PC-9 (cell line): ENCODE measurements around the gene SNF8.

Experiments
- CTCF ChIP-seq: fragments of 200-600 bp; sonication (generic); conservative IDR thresholded peaks from 2 replicates; pipeline ENCODE4 v1.6.1; 2017; ENCODE audit warnings: mixed run types, antibody characterized with exemption, mild to moderate bottlenecking, moderate library complexity
- EZH2 ChIP-seq: fragments of 200-600 bp; sonication (generic); IDR thresholded peaks from 2 replicates; pipeline ENCODE4 v1.8.0; 2017; ENCODE audit warnings: antibody characterized with exemption, low read depth

DNA sequence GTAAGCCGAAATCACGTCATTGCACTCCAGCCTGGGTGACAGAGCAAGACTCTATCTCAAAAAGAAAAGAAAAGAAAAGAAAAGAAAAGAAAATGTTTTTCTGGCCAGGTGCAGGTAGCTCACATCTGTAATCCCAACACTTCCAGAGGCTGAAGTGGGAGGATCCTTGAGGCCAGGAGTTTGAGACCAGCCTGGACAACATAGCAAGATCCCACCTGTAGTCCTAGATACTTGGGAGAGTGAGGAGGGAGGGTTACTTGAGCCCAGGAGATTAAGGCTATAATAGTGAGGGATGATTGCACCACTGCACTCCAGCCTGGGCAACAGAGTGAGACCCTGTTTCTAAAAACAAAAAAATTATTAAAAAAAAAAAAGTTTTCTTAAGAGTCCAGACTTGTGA lies 54.6 kb downstream of the SNF8 start:
- TF ChIP-seq CTCF, result no peak
- TF ChIP-seq EZH2, result no peak
